GM18505 (cell line): Measurements from ENCODE around the gene BAMBI.

Source experiments
- ATAC-seq: cut with Tn5 transposase; IDR thresholded peaks from one replicate; pipeline ENCODE4 v1.9.1; 2021; ENCODE audit not compliant: unreplicated experiment
- POLR2A ChIP-seq: IDR thresholded peaks from 4 replicates; pipeline ENCODE4 v1.6.1; 2011; ENCODE audit warnings: borderline replicate concordance; ENCODE audit not compliant: insufficient read depth, insufficient read length; ENCODE audit errors: extremely low read depth

BAMBI gene

DNA sequence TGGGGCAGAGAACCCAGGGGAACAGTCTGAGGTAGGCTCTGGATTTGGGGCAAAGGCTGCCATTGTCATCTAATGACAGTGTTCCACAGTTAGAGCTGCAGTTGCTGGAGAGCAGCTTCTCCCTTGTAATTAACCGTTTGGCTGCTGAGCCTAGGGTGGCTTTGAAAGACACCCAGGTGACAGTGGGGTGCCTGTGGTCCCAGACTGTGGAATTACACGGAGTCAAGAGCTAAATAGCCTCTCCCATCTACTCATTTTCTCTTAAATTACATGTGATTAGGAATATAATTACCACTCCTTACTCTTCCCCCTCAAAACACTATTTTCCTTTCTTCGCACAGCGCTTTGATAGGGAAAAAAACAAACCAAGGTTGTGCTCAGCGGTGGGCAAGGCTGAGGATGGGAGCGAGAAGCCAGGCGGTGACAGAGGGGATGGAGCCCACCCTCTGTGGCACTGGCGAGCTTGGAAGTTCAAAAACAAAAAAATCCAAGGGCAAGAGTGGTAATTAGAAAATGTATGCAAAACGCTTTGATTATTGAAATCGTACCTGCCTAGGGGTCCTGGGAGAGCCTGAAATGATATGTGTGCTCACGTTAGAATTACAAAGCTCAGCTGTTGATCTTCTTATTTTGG, 44.1 kb downstream of the BAMBI start:
- no peak for TF ChIP-seq POLR2A
- ATAC-seq, result no peak

DNA sequence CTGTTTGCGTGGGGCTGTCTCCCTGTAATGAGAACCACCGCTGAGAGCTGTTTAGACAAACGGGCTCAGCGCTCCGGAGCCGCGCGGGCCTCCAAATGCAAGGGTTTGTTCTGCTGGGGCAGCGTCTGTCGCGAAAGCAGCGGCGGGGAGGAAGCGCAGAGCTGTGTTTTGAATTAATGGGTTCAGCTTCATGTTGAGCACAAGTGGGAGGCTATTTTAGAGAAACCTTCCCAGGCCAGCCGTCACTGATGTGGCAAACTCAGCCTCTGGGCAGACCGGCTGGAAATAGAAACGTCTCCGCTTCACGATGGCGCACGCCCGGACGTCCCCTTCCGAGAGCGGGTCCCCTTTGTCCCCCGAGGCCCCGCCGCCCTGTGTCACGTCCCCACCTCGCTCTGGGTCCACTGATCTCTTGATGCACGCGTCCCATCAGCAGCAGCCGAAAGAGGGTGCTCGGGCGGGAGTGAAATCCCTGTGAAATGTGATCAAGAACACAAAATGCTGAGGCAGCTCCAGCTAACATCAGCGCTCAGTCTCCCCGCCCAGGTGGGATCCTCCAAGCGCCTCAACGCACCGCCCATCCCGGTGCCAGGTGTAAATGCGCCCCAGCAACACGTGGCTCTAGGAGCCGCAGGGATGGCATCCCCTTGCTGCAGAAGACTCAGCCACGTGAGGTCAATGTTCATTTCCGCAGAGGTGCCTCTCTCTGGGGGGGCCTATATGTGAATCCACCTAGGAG, 44.9 kb downstream of the BAMBI start:
- ATAC-seq, result no peak
- TF ChIP-seq POLR2A, result no peak

DNA sequence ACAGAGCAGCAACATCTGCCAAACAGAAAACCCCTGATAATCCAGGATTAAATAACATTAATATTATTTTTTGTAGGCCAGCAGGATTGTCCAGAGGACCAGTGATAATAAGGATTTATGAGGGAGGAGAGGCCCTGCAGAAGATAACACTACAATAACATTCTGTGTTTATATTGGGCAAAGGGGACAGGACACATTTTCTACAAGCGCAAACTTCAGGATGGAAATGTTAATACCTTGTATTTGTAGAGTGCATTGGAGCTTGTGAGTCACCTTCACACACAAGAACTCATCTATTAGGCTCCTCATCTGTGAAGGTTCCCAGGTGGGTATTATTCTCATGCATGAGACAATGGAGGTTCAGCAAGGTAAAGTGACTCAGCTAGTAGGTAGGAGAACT, 51.0 kb downstream of the BAMBI start:
- TF ChIP-seq POLR2A, result no peak
- no peak for ATAC-seq

DNA sequence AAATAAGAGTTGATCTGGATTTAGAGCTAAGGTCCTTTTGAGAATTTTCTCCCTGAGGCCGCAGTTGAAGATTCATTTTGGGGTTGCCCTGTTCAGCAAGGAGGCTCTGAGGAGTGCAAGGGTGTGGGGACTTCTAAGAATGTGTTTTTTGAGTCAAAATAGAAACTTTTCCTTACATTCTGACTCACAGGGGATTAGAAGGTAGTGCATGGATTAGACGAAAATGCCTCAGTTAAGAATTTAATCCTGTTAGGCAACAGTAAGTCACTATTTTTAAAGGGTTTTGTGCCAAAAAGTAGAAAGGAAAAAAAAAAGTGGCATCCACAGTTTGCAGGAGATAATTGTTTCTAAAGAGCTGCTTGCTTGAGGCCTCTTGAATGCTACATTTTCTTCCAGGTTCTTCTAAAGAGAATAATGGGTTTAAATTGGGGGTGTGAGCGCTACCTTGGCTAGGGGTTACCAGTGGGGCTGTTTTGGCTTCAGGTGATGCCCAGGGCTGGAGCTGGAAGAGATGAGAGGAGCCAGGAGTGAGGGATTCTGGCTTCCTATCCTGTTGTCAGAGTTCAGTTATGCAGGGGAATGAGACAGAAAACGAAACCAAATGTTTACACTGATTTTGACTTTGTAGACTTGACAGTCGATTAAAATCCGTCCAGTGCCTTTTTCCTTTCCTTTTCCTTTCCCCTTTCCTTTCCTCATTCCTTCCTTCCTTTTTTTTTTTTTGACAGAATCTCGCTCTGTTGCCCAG, 52.9 kb downstream of the BAMBI start:
- ATAC-seq, result no peak
- no peak for TF ChIP-seq POLR2A

DNA sequence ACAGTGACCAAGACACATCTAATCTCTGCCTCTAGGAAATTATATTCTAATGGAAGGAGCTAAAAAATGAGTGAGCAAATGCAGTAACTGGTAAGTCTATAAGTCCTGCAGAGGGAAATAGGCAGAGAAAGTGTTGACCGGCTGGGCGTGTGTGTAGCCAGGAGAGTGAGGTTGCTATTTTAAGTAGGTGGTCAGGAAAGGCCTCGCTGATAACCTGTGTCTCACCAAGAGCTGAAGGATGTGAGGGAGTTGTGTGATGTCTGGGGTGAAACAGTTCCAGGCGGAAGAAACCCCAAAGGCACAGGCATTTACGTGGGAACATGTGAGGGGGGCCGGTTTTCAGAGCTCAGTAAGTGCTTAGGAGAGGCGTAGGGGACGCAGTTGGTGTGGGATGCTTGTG, 54.8 kb downstream of the BAMBI start:
- no peak for ATAC-seq
- TF ChIP-seq POLR2A, result no peak
